HL-60 (cell line): ENCODE results near the gene IL2RG.
A peak's percentile ranks its signal among the peaks of the same experiment; 100 is the strongest.

Source experiments
- DNase-seq, 2 experiments: peaks; one replicate each; pipeline ENCODE4 v3.0.0-alpha.2; 2010 to 2020; ENCODE audit warnings: low read depth in 1 of 2, low spot score in 1 of 2
- H3K27ac ChIP-seq: fragments of 250-450 bp; sonication (Bioruptor Pico); replicated peaks from 2 replicates; pipeline ENCODE4 v1.5.1; 2020; ENCODE audit warnings: mild to moderate bottlenecking, moderate library complexity
- H3K27me3 ChIP-seq: fragments of 250-450 bp; sonication (Bioruptor Pico); 2 replicates; pipeline ENCODE4 v1.5.1; 2021; ENCODE audit warnings: mild to moderate bottlenecking, moderate library complexity; ENCODE audit not compliant: insufficient read depth, poor library complexity, severe bottlenecking
- H3K4me3 ChIP-seq: replicated peaks from 2 replicates; pipeline ENCODE4 v1.5.1; 2011; ENCODE audit warnings: mild to moderate bottlenecking, control low read depth, low read length; ENCODE audit not compliant: insufficient read depth
- GABPA ChIP-seq: IDR thresholded peaks from 2 replicates; pipeline ENCODE4 v1.6.1; 2012; ENCODE audit warnings: low read depth
- POLR2AphosphoS5 ChIP-seq: IDR thresholded peaks from 2 replicates; pipeline ENCODE4 v1.6.1; 2012; ENCODE audit warnings: low read depth
- SPI1 ChIP-seq: IDR thresholded peaks from 2 replicates; pipeline ENCODE4 v1.6.1; 2012; ENCODE audit warnings: low read depth, mild to moderate bottlenecking, borderline replicate concordance
- TF ChIP-seq, protein P1 (sequence below): IDR thresholded peaks from one replicate; pipeline ENCODE4 v1.5.1; 2011; ENCODE audit warnings: low read length, control low read depth, inconsistent platforms; ENCODE audit not compliant: insufficient read depth
- TF ChIP-seq, protein P2 (sequence below): IDR thresholded peaks from 2 replicates; pipeline ENCODE4 v1.6.1; 2012; ENCODE audit warnings: low read depth; ENCODE audit not compliant: insufficient replicate concordance

IL2RG gene

DNA sequence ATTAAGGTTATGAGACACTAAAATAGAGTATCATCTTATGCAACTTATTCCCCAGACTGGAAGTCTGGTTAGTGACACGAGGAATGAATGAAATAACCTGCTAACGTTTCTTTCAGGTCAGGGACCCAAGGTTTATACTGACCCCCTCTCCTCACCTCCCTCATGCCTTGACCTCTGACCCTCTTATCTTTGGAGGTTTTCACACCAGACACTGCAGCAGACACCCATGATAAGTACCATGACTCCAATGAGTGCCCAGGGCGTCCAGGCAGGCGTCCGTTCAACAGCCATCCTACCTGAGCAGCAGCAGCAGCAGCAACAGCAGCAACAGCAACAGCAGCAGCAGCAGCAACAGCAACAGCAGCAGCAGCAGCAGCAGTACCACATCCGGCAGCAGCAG, 29.1 kb upstream of the IL2RG start:
- no peak overlapping the region for H3K4me3 ChIP-seq
- no peak for DNase-seq
- TF ChIP-seq, protein P1, sequence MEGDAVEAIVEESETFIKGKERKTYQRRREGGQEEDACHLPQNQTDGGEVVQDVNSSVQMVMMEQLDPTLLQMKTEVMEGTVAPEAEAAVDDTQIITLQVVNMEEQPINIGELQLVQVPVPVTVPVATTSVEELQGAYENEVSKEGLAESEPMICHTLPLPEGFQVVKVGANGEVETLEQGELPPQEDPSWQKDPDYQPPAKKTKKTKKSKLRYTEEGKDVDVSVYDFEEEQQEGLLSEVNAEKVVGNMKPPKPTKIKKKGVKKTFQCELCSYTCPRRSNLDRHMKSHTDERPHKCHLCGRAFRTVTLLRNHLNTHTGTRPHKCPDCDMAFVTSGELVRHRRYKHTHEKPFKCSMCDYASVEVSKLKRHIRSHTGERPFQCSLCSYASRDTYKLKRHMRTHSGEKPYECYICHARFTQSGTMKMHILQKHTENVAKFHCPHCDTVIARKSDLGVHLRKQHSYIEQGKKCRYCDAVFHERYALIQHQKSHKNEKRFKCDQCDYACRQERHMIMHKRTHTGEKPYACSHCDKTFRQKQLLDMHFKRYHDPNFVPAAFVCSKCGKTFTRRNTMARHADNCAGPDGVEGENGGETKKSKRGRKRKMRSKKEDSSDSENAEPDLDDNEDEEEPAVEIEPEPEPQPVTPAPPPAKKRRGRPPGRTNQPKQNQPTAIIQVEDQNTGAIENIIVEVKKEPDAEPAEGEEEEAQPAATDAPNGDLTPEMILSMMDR, result no peak
- TF ChIP-seq SPI1, result no peak
- TF ChIP-seq GABPA, result no peak
- TF ChIP-seq, protein P2, sequence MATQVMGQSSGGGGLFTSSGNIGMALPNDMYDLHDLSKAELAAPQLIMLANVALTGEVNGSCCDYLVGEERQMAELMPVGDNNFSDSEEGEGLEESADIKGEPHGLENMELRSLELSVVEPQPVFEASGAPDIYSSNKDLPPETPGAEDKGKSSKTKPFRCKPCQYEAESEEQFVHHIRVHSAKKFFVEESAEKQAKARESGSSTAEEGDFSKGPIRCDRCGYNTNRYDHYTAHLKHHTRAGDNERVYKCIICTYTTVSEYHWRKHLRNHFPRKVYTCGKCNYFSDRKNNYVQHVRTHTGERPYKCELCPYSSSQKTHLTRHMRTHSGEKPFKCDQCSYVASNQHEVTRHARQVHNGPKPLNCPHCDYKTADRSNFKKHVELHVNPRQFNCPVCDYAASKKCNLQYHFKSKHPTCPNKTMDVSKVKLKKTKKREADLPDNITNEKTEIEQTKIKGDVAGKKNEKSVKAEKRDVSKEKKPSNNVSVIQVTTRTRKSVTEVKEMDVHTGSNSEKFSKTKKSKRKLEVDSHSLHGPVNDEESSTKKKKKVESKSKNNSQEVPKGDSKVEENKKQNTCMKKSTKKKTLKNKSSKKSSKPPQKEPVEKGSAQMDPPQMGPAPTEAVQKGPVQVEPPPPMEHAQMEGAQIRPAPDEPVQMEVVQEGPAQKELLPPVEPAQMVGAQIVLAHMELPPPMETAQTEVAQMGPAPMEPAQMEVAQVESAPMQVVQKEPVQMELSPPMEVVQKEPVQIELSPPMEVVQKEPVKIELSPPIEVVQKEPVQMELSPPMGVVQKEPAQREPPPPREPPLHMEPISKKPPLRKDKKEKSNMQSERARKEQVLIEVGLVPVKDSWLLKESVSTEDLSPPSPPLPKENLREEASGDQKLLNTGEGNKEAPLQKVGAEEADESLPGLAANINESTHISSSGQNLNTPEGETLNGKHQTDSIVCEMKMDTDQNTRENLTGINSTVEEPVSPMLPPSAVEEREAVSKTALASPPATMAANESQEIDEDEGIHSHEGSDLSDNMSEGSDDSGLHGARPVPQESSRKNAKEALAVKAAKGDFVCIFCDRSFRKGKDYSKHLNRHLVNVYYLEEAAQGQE, result no peak
- TF ChIP-seq POLR2AphosphoS5, result no peak
- H3K27me3 ChIP-seq, result no peaks in the 10 kb centered on the region
- no peak overlapping the region for H3K27ac ChIP-seq

DNA sequence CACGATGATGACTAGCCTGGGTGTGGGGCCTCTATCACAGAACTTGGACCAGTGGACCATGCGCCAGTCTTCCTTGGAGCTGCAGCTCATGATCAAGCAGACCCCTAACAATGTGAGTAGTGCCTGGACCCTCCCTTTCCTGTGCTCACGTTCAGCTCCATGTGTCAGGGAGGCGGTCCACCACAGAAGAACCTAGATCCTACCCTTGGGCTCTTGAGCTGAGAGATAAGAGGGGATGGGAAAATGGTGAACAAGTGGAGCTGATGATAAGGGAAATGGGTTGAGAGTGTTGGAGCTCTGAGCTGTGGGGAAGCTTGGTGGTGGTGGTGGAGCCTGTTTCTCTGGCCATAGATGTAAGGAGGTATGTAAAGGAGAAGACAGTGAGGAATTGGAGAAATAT, 20.1 kb upstream of the IL2RG start:
- Histone ChIP-seq H3K27me3 (no peaks in the 10 kb centered on the region), H3K4me3 (no peak overlapping the region), H3K27ac (no peak overlapping the region)
- TF ChIP-seq POLR2AphosphoS5 (no peak), SPI1 (no peak), GABPA (no peak)
- TF ChIP-seq, protein P2, result no peak
- TF ChIP-seq, protein P1, result no peak
- DNase-seq, result no peak

- no peak for TF ChIP-seq POLR2AphosphoS5
- TF ChIP-seq, protein P1, result peak; percentile 52
- no peaks in the 10 kb centered on the region for H3K27me3 ChIP-seq
- no peak overlapping the region for H3K4me3 ChIP-seq
- peak; percentile 31 to 72 for DNase-seq
- no peak overlapping the region for H3K27ac ChIP-seq
Observed at GRCh38 chrX:71128915-71129765, 17.8 kb upstream of the IL2RG start.
